Measurements from ENCODE around the gene BCKDHB.
"Not testable (repeated sequence)": the region's sequence is repeated elsewhere in the genome, so short reads cannot be mapped to it uniquely, and the experiment has no call there.

BCKDHB gene

GRCh38 chr6:80209430-80209829 lies 103.0 kb downstream of the BCKDHB start:
- no peak for DNase-seq (ENCODE audit: low spot score)

GRCh38 chr6:80210618-80211017 lies 104.1 kb downstream of the BCKDHB start:
- DNase-seq (ENCODE audit: low spot score): no peak

GRCh38 chr6:80211286-80211685 lies 104.8 kb downstream of the BCKDHB start:
- DNase-seq (ENCODE audit: low spot score): no peak

- DNase-seq (ENCODE audit: low spot score): not testable (repeated sequence)
Measured at GRCh38 chr6:80211890-80212289, 105.4 kb downstream of the BCKDHB start.

GRCh38 chr6:80214436-80215022 lies 108.1 kb downstream of the BCKDHB start:
- DNase-seq (ENCODE audit: low spot score): peak; percentile 57

- DNase-seq (ENCODE audit: low spot score): no peak
Measured at GRCh38 chr6:80215063-80215462, 108.6 kb downstream of the BCKDHB start.

- no peak for DNase-seq (ENCODE audit: low spot score)
Measured at GRCh38 chr6:80217794-80218193, 111.3 kb downstream of the BCKDHB start.

- no peak for DNase-seq (ENCODE audit: low spot score)
Measured at GRCh38 chr6:80223743-80224212, 117.3 kb downstream of the BCKDHB start.

GRCh38 chr6:80226151-80226550 lies 119.7 kb downstream of the BCKDHB start:
- DNase-seq (ENCODE audit: low spot score): no peak

- no peak for DNase-seq (ENCODE audit: low spot score)
Measured at GRCh38 chr6:80226699-80227098, 120.2 kb downstream of the BCKDHB start.

- DNase-seq (ENCODE audit: low spot score): no peak
Measured at GRCh38 chr6:80227545-80228105, 121.2 kb downstream of the BCKDHB start.

- no peak for DNase-seq (ENCODE audit: low spot score)
Measured at GRCh38 chr6:80233262-80233661, 126.8 kb downstream of the BCKDHB start.

GRCh38 chr6:80233958-80234357 lies 127.5 kb downstream of the BCKDHB start:
- no peak for DNase-seq (ENCODE audit: low spot score)

- no peak for DNase-seq (ENCODE audit: low spot score)
Measured at GRCh38 chr6:80234401-80234800, 127.9 kb downstream of the BCKDHB start.

- DNase-seq (ENCODE audit: low spot score): no peak
Measured at GRCh38 chr6:80234908-80235307, 128.4 kb downstream of the BCKDHB start.

- no peak for DNase-seq (ENCODE audit: low spot score)
Measured at GRCh38 chr6:80235647-80236046, 129.2 kb downstream of the BCKDHB start.

GRCh38 chr6:80238754-80239153 lies 132.3 kb downstream of the BCKDHB start:
- DNase-seq (ENCODE audit: low spot score): not testable (repeated sequence)

- no peak for DNase-seq (ENCODE audit: low spot score)
Measured at GRCh38 chr6:80245043-80245442, 138.6 kb downstream of the BCKDHB start.

- DNase-seq (ENCODE audit: low spot score): no peak
Measured at GRCh38 chr6:80249897-80250296, 143.4 kb downstream of the BCKDHB start.

- DNase-seq (ENCODE audit: low spot score): no peak
Measured at GRCh38 chr6:80250391-80250997, 144.0 kb downstream of the BCKDHB start.

GRCh38 chr6:80251321-80251720 lies 144.8 kb downstream of the BCKDHB start:
- DNase-seq (ENCODE audit: low spot score): no peak

GRCh38 chr6:80254716-80255115 lies 148.2 kb downstream of the BCKDHB start:
- DNase-seq (ENCODE audit: low spot score): no peak

GRCh38 chr6:80256691-80257090 lies 150.2 kb downstream of the BCKDHB start:
- DNase-seq (ENCODE audit: low spot score): no peak

- DNase-seq (ENCODE audit: low spot score): no peak
Measured at GRCh38 chr6:80259118-80259517, 152.6 kb downstream of the BCKDHB start.

Data from LoVo (cell line).